NCI-H226 (cell line): ENCODE data around the gene RFX8.
"Not testable (repeated sequence)": the region's sequence is repeated elsewhere in the genome, so short reads cannot be mapped to it uniquely, and the experiment has no call there.

Experiments
- DNase-seq: peaks from one replicate; pipeline ENCODE4 v3.0.0-alpha.2; 2015

The RFX8 gene

DNA sequence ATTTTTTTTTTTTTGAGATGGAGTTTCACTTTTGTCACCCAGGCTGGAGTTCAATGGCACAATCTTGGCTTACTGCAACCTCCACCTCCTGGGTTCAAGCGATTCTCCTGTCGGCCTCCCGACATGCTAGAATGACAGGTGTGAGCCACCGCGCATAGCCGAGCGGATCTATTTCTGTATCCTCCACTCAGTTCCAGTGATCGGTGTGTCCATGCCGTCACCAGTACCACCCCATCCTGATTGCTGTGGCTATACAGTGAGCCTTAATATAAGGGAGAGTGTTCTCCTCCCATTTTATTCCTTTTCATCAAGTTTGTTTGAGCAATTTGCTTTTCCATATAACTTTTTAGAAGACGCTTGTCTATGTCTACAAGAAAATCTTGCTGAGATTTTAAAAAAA lies 35.2 kb downstream of the RFX8 start:
- DNase-seq: no peak

- not testable (repeated sequence) for DNase-seq
These were observed 36.4 kb downstream of the RFX8 start for GRCh38 chr2:101438555-101438954.

DNA sequence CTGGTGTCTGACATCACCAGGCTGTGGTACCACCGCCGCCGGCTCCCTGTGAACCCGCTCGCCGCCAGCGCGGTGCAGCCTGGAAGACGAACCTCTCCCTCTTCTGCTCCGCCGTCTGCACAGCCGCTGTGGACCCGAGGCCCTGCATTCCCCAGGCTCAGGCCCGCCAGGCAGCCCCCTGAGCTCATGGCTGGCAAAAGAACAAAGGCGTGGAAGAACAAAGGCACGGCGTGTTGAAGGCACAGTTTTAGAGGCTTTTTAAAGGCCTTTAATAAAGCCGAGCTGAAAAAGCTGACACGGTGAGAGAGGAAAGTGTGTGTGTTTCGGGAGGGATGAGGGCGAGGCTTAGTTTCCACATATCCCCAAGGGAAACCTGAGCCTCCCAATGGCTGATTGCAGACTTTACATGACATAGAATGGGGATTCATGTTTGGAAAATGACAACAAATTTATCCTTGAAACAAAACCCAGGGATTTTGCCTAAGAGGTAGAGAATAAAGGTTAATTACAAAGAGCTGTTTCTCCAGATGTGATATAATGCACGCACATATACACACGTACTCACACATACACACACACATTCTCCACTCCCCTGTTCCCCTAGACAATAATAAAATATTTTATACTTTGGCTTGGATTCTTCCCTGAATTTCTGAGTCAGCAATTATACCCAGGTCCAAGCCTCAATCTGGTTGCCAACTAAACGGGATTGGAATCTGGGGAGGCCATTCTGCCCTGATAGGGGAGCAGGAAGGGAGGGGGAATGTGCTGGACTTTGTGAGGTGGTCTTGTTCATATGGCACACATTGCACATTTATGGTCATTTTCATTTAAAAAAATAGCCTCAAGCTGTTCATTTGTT lies 39.7 kb downstream of the RFX8 start:
- DNase-seq: peak; percentile 28

GRCh38 chr2:101433465-101433864 lies 41.4 kb downstream of the RFX8 start:
- DNase-seq: no peak

DNA sequence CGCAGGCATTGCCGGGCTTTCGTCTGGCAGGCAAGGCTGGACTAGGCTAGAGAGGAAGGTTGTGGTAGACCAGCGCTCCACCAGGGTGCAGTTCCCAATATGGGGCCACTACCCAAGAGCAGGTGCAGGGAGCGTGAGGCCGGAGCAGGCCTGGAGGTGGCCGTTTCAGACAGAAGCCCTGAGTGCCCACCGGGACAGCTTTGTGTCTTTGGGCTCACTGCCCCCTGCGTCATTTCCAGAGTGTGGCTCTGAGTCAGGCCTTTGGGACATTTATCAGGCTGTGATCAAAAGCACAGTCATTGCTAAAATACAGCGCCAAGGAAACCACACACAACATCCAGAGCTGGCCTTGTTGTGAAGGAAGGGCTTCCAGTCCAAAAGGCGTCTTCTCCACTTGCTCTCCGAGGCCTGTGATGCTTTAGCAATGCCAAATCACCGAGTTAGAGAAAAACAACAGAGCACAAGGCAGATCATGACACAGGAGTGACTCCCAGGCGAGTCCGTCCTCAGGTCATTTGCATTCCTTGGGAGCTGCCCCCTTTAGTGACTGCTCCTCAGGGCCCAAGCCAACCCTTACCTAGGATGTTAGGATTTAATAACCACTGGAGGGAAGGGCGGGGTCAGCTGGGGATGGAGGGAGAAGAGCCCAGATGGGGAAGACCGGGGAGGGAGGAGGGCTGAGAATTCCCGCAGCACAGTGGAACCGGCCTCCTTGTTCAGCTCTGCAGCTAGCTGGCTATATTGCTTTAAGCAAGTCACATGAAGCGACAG lies 42.3 kb downstream of the RFX8 start:
- DNase-seq: no peak

GRCh38 chr2:101431486-101431885 lies 43.4 kb downstream of the RFX8 start:
- no peak for DNase-seq

GRCh38 chr2:101430156-101430555 lies 44.8 kb downstream of the RFX8 start:
- no peak for DNase-seq

DNA sequence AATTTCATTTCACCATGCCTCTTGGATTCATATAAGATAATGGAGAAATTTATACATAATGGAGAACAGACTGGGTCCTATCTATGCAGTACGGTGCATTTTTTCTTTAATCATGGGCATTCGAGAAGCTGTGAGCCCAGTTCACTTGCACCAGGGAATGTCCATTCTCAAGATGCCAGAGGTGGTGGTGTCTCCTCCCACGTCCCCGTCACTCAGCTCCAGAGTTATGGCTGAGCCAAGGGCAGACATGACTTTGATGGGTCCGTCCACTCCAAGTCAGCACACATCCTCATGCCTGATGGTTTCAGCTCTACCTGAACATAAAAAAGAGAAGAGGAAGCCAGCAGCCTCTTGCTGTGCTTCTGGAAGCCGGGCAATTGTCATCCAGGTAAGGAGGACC lies 45.5 kb downstream of the RFX8 start:
- no peak for DNase-seq

- DNase-seq: no peak
These were observed 46.3 kb downstream of the RFX8 start for GRCh38 chr2:101428422-101429176.

- no peak for DNase-seq
These were observed 47.2 kb downstream of the RFX8 start for GRCh38 chr2:101427743-101428142.

GRCh38 chr2:101427240-101427639 lies 47.7 kb downstream of the RFX8 start:
- no peak for DNase-seq

DNA sequence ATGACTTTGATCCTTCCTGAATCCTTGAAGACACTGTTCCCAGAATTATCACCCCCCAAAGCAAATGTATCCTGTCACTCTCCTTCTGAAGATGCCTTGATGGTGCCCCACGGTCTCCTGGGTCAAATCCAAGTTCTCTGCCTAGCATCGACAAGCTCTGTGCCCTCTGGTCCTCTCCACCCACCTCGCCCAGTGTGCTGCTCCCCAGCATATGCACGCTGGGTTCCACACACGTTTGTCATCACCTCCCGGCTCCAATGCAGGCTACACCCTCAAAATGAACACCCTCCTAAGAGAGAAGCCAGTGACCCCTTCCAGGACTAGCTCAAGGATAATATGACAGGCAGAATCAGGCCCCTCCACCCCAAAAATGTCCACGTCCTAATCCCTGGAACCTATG lies 48.1 kb downstream of the RFX8 start:
- no peak for DNase-seq

- no peak for DNase-seq
These were observed 54.3 kb downstream of the RFX8 start for GRCh38 chr2:101420623-101421022.

- DNase-seq: peak; percentile 20
These were observed 55.7 kb downstream of the RFX8 start for GRCh38 chr2:101419096-101419663.

DNA sequence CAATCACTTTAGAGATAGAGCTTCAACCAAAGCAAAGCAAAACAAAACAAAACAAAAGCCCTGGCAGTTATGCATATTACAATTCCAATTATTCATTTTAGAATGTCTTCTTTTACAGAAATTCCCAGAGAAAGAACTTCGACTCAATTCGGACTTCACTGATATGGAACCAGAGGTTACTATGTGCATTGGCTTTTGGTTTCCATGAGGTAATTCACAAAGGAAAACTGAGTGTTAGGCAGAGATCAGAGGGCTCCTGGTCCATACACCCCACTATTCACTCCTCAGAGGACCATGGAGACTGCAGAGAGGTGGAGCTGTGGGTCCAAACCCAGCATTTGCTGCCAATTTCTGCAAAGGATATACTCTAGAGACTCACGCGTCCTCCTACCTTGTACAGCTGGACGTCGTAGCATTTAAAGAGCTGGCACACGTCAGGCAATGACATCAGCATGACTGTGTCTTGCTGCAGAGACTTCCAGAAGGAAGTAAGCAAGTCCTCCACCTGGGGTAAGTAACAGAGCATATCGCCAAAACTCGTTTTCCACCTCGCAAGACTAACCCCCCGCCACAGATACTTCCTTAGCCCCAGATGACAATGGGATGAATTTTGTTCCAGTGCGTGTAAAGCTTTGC lies 56.3 kb downstream of the RFX8 start:
- no peak for DNase-seq

DNA sequence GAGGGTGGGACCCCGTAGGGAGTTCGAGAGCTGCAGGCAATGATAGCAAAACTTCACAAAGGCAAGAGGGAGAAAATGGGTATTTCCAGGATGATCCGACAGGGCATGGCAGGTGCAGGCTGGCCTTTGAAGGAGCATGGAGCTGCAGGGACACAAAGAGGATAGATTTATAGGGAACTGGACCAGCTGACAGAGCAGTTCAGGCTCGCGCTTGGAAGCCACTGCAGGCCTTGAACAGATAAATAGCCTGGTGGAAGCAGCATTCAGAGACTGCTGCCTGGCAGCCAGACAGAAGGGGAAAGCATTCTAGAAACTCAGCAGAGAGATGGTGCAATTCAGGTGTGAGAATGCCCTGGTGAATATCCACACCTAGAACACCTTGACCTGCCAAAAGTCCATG lies 58.3 kb downstream of the RFX8 start:
- DNase-seq: no peak

GRCh38 chr2:101415884-101416283 lies 59.0 kb downstream of the RFX8 start:
- no peak for DNase-seq

GRCh38 chr2:101415220-101415619 lies 59.7 kb downstream of the RFX8 start:
- no peak for DNase-seq

DNA sequence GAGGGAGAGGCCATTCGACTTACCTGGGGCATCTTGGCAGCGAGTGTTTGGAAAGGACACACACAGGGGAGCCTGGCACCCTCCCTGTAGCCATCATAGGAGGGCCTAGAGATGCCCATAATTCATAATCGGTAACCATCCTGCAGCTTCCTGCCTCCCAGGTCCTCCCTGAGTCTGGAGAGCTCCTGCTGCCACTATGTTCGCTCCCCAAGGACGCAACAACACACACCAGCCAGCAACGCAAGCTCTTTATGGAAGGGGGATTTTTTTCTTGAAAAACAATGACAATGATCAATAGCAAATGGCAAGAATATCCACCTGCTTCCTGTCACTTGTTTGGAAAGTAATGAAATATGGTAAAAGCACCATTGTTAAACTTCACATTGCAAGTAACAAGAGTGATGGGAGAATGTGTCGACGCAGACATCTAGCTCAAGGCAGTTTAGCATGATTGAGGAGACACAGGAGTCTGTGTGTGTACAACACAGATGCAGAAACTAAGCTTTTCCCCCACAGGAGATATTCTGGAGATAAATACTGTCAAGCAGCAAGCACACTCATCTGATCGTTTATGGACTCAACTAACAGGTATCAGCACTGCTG lies 62.7 kb downstream of the RFX8 start:
- DNase-seq: no peak

DNA sequence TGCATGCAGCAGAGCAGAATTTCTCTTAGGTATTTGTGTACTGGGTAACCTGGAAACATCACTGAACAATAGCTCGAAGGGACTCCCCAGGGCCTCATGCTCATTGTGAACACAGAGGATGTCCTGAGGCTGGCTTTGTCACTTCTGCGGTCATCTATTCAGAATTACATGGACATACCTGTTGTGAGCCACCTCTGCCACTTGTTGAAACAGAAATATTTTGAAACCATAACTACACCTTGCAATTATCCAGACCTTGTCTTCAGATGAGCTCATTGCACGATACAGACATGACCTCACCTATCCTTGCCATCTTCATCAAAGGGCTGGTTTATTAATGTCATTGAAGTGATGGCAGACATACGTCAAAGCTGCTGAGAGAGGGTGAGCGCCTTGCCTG lies 64.2 kb downstream of the RFX8 start:
- no peak for DNase-seq

DNA sequence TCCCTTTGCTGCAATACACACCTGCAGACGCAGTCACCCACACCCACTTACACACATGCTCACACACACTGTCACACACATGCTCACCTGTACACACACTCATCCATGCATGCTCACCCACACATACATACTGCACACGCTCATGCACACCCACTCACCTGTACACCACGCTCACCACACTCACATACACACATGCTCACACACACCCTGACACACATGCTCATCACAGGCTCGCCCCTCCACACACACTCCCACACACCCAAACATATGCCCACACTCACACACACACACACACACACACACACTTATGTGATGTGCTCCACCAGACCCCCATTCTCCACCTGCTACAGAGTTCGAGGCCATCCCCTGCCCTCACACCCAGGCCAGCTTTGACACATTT lies 64.8 kb downstream of the RFX8 start:
- no peak for DNase-seq

- DNase-seq: no peak
These were observed 65.2 kb downstream of the RFX8 start for GRCh38 chr2:101409699-101410098.
